Measurements from ENCODE around the gene PADI4. TPM values are rescaled to one million over a fixed set of nuclear protein-coding genes. Genes with fewer than 3 reads are reported as not detected.
A peak's percentile ranks its signal among the peaks of the same experiment; 100 is the strongest.
"Not testable (repeated sequence)": the region's sequence is repeated elsewhere in the genome, so short reads cannot be mapped to it uniquely, and the experiment has no call there.

The PADI4 gene
- total RNA-seq, 2 donors from 2014 or later = not detected

GRCh38 chr1:17404034-17404684, 96.2 kb downstream of the PADI4 start:
- H3K27ac ChIP-seq = no peak overlapping the region
- no peaks in the 10 kb centered on the region for H3K4me1 ChIP-seq
- no peak overlapping the region for H3K4me3 ChIP-seq
- no peak for ATAC-seq
- intact Hi-C loops (cut with DNase I) = no loop called here
- no peak for DNase-seq
- H3K9me3 ChIP-seq = no peaks in the 10 kb centered on the region
- no peaks in the 10 kb centered on the region for H3K27me3 ChIP-seq
- peaks cover 0 to 4% of the 10 kb centered on the region in 2 donors for H3K36me3 ChIP-seq (replicated peaks in 1 of 2; ENCODE audit: insufficient read depth in 1 of 2, low read depth in 2 of 2)
- TF ChIP-seq, protein P1, sequence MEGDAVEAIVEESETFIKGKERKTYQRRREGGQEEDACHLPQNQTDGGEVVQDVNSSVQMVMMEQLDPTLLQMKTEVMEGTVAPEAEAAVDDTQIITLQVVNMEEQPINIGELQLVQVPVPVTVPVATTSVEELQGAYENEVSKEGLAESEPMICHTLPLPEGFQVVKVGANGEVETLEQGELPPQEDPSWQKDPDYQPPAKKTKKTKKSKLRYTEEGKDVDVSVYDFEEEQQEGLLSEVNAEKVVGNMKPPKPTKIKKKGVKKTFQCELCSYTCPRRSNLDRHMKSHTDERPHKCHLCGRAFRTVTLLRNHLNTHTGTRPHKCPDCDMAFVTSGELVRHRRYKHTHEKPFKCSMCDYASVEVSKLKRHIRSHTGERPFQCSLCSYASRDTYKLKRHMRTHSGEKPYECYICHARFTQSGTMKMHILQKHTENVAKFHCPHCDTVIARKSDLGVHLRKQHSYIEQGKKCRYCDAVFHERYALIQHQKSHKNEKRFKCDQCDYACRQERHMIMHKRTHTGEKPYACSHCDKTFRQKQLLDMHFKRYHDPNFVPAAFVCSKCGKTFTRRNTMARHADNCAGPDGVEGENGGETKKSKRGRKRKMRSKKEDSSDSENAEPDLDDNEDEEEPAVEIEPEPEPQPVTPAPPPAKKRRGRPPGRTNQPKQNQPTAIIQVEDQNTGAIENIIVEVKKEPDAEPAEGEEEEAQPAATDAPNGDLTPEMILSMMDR (IDR thresholded peaks at IDR 0.05) = no peak
- no peak for TF ChIP-seq POLR2A (IDR thresholded peaks at IDR 0.05)
- WGBS, 2 donors = 60 to 61% methylated on average over 14 to 15 of the region's 15 CpGs

DNA sequence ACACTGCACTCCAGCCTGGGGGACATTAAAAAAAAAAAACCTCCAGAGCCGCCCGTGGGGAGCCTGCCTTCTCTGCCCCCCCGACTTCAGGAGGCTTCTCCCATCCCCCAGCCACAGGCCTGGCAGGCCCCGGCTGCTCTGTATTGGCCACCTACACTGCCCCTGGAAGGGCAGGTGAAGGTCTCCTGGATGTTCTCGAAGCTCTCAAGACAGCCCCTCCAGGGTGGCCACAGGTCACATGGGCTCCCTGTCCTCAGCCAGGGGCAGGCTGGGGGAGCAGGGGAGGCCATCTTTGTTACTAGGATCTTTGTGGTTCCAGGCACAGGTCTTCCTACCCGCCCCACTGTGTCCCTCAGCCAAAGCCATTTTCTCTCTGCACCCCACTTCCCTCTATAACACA, 96.8 kb downstream of the PADI4 start:
- H3K36me3 ChIP-seq (replicated peaks in 1 of 2; ENCODE audit: insufficient read depth in 1 of 2, low read depth in 2 of 2) = peaks cover 0 to 4% of the 10 kb centered on the region in 2 donors
- no peaks in the 10 kb centered on the region for H3K9me3 ChIP-seq
- no peaks in the 10 kb centered on the region for H3K27me3 ChIP-seq
- no peak overlapping the region for H3K27ac ChIP-seq
- intact Hi-C loops (cut with DNase I) = no loop called here
- no peak for ATAC-seq
- H3K4me1 ChIP-seq = no peaks in the 10 kb centered on the region
- H3K4me3 ChIP-seq = no peak overlapping the region
- WGBS, 2 donors = 35 to 60% methylated on average over 4 to 6 of the region's 6 CpGs
- no peak for DNase-seq
- TF ChIP-seq, protein P1 (IDR thresholded peaks at IDR 0.05) = no peak
- no peak for TF ChIP-seq POLR2A (IDR thresholded peaks at IDR 0.05)

DNA sequence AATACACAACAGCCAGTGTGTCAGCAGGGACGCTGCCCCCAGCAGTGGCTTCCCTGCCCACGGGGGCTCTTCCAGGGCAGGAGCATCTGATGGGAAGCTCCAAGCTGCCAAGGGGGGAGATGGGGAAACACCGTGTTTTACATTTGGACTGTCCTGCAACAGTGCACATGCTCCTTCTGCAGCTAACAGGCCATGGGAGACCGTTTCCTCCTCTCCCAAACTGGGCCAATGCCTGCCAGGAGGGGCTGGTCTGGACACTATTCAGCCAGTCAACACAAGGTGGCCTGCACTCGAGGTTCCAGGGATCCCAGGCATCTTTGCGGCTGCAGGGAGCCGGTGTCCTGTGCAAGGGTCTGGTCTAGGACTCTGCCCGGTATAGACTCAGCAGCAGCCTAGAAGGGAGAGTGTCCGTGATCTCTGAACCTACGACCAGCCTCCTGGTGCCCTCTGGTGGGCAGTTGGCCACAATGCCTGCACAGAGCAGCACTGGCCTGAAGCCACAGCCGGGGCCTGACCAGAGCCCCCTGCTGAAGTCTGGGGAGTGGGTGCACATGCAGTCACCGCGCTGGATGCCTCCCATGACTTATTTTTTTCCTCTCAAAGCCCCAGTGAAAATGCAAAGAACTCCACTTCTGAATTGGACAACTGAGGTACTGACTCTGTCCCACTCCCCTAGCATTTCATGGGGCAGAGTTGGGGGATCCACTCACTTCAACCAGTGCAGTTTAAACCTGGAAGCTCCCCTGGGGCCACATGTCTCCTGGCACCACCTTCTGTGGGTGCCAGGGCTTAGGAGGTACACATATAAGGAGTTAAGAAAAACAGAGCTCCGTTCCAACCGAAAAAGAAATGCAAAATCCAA, 98.1 kb downstream of the PADI4 start:
- peak; percentile 61 to 70 (median 63) for DNase-seq
- Histone ChIP-seq H3K36me3 (replicated peaks in 1 of 2; ENCODE audit: insufficient read depth in 1 of 2, low read depth in 2 of 2) (peaks cover 0 to 7% of the 10 kb centered on the region in 2 donors), H3K4me1 (no peaks in the 10 kb centered on the region), H3K27me3 (no peaks in the 10 kb centered on the region), H3K27ac (no peak overlapping the region), H3K9me3 (no peaks in the 10 kb centered on the region), H3K4me3 (no peak overlapping the region)
- ATAC-seq = peak; percentile 80
- WGBS, 2 donors = 43 to 45% methylated on average over 6 to 14 of the region's 15 CpGs
- TF ChIP-seq, protein P1 (IDR thresholded peaks at IDR 0.05) = peak; percentile 21 to 69 (median 64)
- no peak for TF ChIP-seq POLR2A (IDR thresholded peaks at IDR 0.05)
- intact Hi-C loops (cut with DNase I) = no loop called here

- H3K9me3 ChIP-seq; intact Hi-C loops (cut with DNase I); H3K27ac ChIP-seq; H3K4me1 ChIP-seq; H3K27me3 ChIP-seq; ATAC-seq; H3K4me3 ChIP-seq: not testable (repeated sequence)
- WGBS, 2 donors = 50 to 70% methylated on average over 14 to 16 of the region's 16 CpGs
- DNase-seq = peak in 1 of 4 donors; percentile 20
- peaks cover 0 to 11% of the 10 kb centered on the region in 2 donors for H3K36me3 ChIP-seq (replicated peaks in 1 of 2; ENCODE audit: insufficient read depth in 1 of 2, low read depth in 2 of 2)
Observed at GRCh38 chr1:17406760-17407475, 98.9 kb downstream of the PADI4 start.

DNA sequence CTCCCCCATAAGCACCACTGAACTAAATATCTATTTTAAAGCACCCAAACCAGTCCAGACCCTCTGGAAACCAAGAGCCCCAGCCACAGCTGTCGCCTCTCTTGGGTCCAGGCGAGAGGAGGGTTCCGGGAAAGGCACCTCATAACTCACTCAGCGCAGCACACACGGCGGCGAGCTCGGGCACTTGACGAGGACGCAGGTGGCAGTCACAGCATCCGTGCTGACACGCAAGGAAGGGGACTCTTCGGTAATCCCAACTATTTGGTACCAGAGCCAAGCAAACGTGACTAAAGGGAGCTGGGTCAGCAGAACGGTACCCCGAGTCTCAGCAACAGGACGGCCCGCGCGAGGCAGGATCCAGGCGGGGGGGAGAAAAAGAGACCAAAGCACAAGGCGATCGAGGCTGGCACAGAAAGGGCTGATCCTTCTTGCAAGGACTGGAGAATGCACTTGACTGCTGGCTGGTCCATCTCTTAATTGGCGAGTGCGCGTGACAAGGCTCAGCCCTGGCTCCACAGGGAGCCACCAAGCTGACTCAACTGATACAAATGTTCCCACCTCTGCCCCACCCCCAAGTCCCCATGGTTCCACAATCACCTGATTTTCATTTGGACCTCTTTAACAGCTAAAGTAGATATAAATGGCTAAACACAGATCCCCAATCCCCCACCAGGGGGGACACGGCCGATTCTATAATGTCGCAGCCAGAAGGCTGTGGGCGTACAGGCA, 100.0 kb downstream of the PADI4 start:
- 91 to 93% methylated on average over 19 to 30 of the region's 30 CpGs for WGBS, 2 donors
- intact Hi-C loops (cut with DNase I) = not testable (repeated sequence)

More for the DNA sequence above, 100.0 kb downstream of the PADI4 start:
- not testable (repeated sequence) for ATAC-seq, H3K4me3 ChIP-seq, H3K4me1 ChIP-seq, H3K27me3 ChIP-seq, H3K27ac ChIP-seq, H3K9me3 ChIP-seq, DNase-seq
- H3K36me3 ChIP-seq (replicated peaks in 1 of 2; ENCODE audit: insufficient read depth in 1 of 2, low read depth in 2 of 2) = peaks cover 0 to 19% of the 10 kb centered on the region in 2 donors
